Measurements from ENCODE around the gene NR6A1.

The NR6A1 gene

GRCh38 chr9:124639637-124640036 is 131.5 kb downstream of the NR6A1 start:
- Histone ChIP-seq H3K27ac (ENCODE audit: extremely low read depth, low read depth, low read length) (no peak overlapping the region), H3K9me3 (ENCODE audit: control insufficient read depth, insufficient read depth, low read depth, low read length) (no peaks in the 10 kb centered on the region)

DNA sequence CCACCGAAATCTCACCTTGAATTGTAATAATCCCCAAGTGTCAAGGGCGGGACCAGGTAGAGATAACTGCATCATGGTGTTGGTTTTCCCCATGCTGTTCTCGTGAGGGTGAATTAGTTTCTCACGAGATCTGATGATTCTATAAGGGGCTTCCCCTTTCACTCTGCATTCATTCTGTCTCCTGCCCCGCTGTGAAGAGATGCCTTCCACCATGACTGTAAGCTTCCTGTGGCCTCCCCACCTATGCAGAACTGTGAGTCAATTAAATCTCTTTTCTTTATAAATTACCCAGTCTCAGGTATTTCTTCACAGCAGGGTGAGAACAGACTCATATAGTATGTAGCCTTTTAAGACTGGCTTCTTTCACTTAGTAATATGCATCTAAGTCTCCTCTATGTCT is 135.8 kb downstream of the NR6A1 start:
- Histone ChIP-seq H3K4me3 (ENCODE audit: low read depth, low read length) (no peak overlapping the region), H3K36me3 (ENCODE audit: control insufficient read depth in 2 of 2, insufficient read depth in 1 of 2, low read length in 2 of 2) (no peaks in the 10 kb centered on the region), H3K27ac (ENCODE audit: extremely low read depth, low read depth, low read length) (no peak overlapping the region), H3K4me1 (ENCODE audit: control insufficient read depth, insufficient read depth, low read length) (no peaks in the 10 kb centered on the region), H3K9me3 (ENCODE audit: control insufficient read depth, insufficient read depth, low read depth, low read length) (no peaks in the 10 kb centered on the region)
- POLR2A ChIA-PET = no interaction called here
- CTCF ChIA-PET = interaction anchor here (1.5 kb wide), 1 partner anchor 18 kb away, joined by 5 read pairs; no protein-coding TSS in a partner anchor
- TF ChIP-seq ZNF26 (tag by site-specific recombination; IDR thresholded peaks at IDR 0.05) (no peak), SCRT2 (tag by site-specific recombination; IDR thresholded peaks at IDR 0.05) (no peak), SP2 (tag by site-specific recombination; IDR thresholded peaks at IDR 0.05) (no peak), ZNF292 (tag by site-specific recombination; IDR thresholded peaks at IDR 0.05; ENCODE audit: borderline replicate concordance, low read depth) (no peak)

More at GRCh38 chr9:124639637-124640036, 131.5 kb downstream of the NR6A1 start:
- Histone ChIP-seq H3K4me3 (ENCODE audit: low read depth, low read length) (no peak overlapping the region), H3K36me3 (ENCODE audit: control insufficient read depth in 2 of 2, insufficient read depth in 1 of 2, low read length in 2 of 2) (no peaks in the 10 kb centered on the region), H3K4me1 (ENCODE audit: control insufficient read depth, insufficient read depth, low read length) (no peaks in the 10 kb centered on the region)
- ChIA-PET CTCF (interaction anchor here (1.1 to 8.8 kb wide), 2 partner anchors 22 to 72 kb away, joined by 4 to 48 read pairs; no protein-coding TSS in a partner anchor), POLR2A (interaction anchor here (1.7 kb wide), 1 partner anchor 19 kb away, joined by 9 read pairs; no protein-coding TSS in a partner anchor)
- TF ChIP-seq ZNF76 (tag by site-specific recombination; IDR thresholded peaks at IDR 0.05; ENCODE audit: borderline replicate concordance, low read depth) = no peak
- TF ChIP-seq ZNF214 (tag by site-specific recombination; IDR thresholded peaks at IDR 0.05; ENCODE audit: borderline replicate concordance) = no peak
- no peak for TF ChIP-seq KLF9 (tag by site-specific recombination; IDR thresholded peaks at IDR 0.05; ENCODE audit: low read depth)
- TF ChIP-seq ZSCAN18 (tag by site-specific recombination; IDR thresholded peaks at IDR 0.05) = no peak
- TF ChIP-seq MYNN (tag by site-specific recombination; IDR thresholded peaks at IDR 0.05; ENCODE audit: borderline replicate concordance) = no peak
- TF ChIP-seq ZNF341 (tag by site-specific recombination; IDR thresholded peaks at IDR 0.05; ENCODE audit: low read depth) = no peak
- TF ChIP-seq, protein P1, sequence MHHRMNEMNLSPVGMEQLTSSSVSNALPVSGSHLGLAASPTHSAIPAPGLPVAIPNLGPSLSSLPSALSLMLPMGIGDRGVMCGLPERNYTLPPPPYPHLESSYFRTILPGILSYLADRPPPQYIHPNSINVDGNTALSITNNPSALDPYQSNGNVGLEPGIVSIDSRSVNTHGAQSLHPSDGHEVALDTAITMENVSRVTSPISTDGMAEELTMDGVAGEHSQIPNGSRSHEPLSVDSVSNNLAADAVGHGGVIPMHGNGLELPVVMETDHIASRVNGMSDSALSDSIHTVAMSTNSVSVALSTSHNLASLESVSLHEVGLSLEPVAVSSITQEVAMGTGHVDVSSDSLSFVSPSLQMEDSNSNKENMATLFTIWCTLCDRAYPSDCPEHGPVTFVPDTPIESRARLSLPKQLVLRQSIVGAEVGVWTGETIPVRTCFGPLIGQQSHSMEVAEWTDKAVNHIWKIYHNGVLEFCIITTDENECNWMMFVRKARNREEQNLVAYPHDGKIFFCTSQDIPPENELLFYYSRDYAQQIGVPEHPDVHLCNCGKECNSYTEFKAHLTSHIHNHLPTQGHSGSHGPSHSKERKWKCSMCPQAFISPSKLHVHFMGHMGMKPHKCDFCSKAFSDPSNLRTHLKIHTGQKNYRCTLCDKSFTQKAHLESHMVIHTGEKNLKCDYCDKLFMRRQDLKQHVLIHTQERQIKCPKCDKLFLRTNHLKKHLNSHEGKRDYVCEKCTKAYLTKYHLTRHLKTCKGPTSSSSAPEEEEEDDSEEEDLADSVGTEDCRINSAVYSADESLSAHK (tag by site-specific recombination; IDR thresholded peaks at IDR 0.05) = no peak
- TF ChIP-seq ZNF157 (tag by site-specific recombination; IDR thresholded peaks at IDR 0.05) = no peak
- TF ChIP-seq ZNF610 (tag by site-specific recombination; IDR thresholded peaks at IDR 0.05; ENCODE audit: borderline replicate concordance) = no peak
- TF ChIP-seq ZNF549 (tag by site-specific recombination; IDR thresholded peaks at IDR 0.05) = no peak
- no peak for TF ChIP-seq HOXC10 (CRISPR knock-in tag; IDR thresholded peaks at IDR 0.05)
- TF ChIP-seq ZFHX2 (tag by site-specific recombination; conservative IDR thresholded peaks at IDR 0.05) = no peak
- TF ChIP-seq ZNF239 (tag by site-specific recombination; IDR thresholded peaks at IDR 0.05) = no peak
- no peak for TF ChIP-seq ZNF112 (tag by site-specific recombination; IDR thresholded peaks at IDR 0.05)
- TF ChIP-seq ZNF155 (tag by site-specific recombination; IDR thresholded peaks at IDR 0.05) = no peak

All from HEK293 (cell line).